ENCODE measurements around the gene NRG4. TPM values are rescaled to one million over a fixed set of nuclear protein-coding genes. Genes with fewer than 3 reads are reported as not detected.

NRG4 gene
- total and polyA plus RNA-seq, 2 of the 8 experiments (the other 6 are each of a cell fraction or from before 2014, with no cell fraction given) = 0.24 TPM; not detected in 1

GRCh38 chr15:75903331-75904239, 108.6 kb downstream of the NRG4 start, which contains the start of gene FBXO22 (continued):
- TF ChIP-seq CHD7 (IDR thresholded peaks at IDR 0.05; ENCODE audit: insufficient replicate concordance, low read length) (no peak), SIX5 (IDR thresholded peaks at IDR 0.05; ENCODE audit: low read depth, low read length) (no peak), CHD2 (IDR thresholded peaks at IDR 0.05; ENCODE audit: low read length) (peak; percentile 52; the same call in 1 of the 2 replicates), SIRT6 (IDR thresholded peaks at IDR 0.05; ENCODE audit: low read length) (no peak), RBBP5 (IDR thresholded peaks at IDR 0.05; ENCODE audit: borderline replicate concordance, low read depth, low read length) (peak; percentile 91; the same call in 1 of the 2 replicates), KDM4A (IDR thresholded peaks at IDR 0.05; ENCODE audit: low read depth, low read length, severe bottlenecking) (peak; percentile 44), CHD1 (IDR thresholded peaks at IDR 0.05; ENCODE audit: low read depth, low read length) (no peak), BRCA1 (IDR thresholded peaks at IDR 0.05; ENCODE audit: low read depth, low read length) (peak; percentile 30; the same call in 1 of the 2 replicates), RXRA (IDR thresholded peaks at IDR 0.05; ENCODE audit: insufficient read depth, low read depth, low read length) (no peak), RFX5 (IDR thresholded peaks at IDR 0.05; ENCODE audit: borderline replicate concordance, low read depth, low read length) (no peak)
